ENCODE data around the gene STPG4.

The STPG4 gene

GRCh38 chr2:47119001-47119400 lies 36.1 kb downstream of the STPG4 start:
- WGBS: 17% methylated on average over 2 of the region's 2 CpGs
- Histone ChIP-seq H2AFZ (ENCODE audit: low read depth, low read length) (no peak overlapping the region), H3K4me2 (ENCODE audit: low read length, poor library complexity, severe bottlenecking) (no peak overlapping the region), H2BK15ac (ENCODE audit: low read depth, poor library complexity, severe bottlenecking) (no peak overlapping the region), H3K27me3 (ENCODE audit: control insufficient read depth in 1 of 2, insufficient read depth in 1 of 2, low read length in 2 of 2) (no peaks in the 10 kb centered on the region), H3K14ac (ENCODE audit: low read length in 2 of 2) (no peak overlapping the region), H3K27ac (ENCODE audit: low read length, poor library complexity, severe bottlenecking) (no peak overlapping the region), H2AK5ac (ENCODE audit: low read length, severe bottlenecking) (no peak overlapping the region), H3K79me1 (replicated peaks; ENCODE audit: low read length, poor library complexity, severe bottlenecking) (no peaks in the 10 kb centered on the region), H2BK12ac (ENCODE audit: low read length in 2 of 2) (no peak overlapping the region), H3K23ac (ENCODE audit: low read length in 2 of 2) (no peak overlapping the region), H3K4me3 (ENCODE audit: insufficient read depth in 1 of 2, low read depth in 1 of 2, low read length in 2 of 2) (no peak overlapping the region), H3K36me3 (ENCODE audit: control insufficient read depth in 1 of 2, insufficient read depth in 2 of 2, low read depth in 1 of 2, low read length in 2 of 2) (no peaks in the 10 kb centered on the region), H3K9me3 (ENCODE audit: control insufficient read depth, low read length) (no peaks in the 10 kb centered on the region), H2BK120ac (ENCODE audit: low read depth, low read length) (no peak overlapping the region), H3K4ac (ENCODE audit: low read depth in 1 of 2, low read length in 2 of 2) (no peak overlapping the region), H3K9ac (ENCODE audit: low read length) (peak overlapping the region; percentile 2), H3K4me1 (ENCODE audit: control insufficient read depth, insufficient read depth, low read depth, low read length) (peaks cover 4% of the 10 kb centered on the region), H4K8ac (ENCODE audit: low read length) (no peak overlapping the region), H4K91ac (ENCODE audit: low read length) (no peak overlapping the region), H2BK5ac (ENCODE audit: low read depth, low read length, poor library complexity, severe bottlenecking) (no peak overlapping the region), H3K18ac (ENCODE audit: low read depth in 1 of 2, low read length in 2 of 2) (peak overlapping the region in 1 of 2 experiments; percentile 43)
- peak; percentile 72 for DNase-seq

DNA sequence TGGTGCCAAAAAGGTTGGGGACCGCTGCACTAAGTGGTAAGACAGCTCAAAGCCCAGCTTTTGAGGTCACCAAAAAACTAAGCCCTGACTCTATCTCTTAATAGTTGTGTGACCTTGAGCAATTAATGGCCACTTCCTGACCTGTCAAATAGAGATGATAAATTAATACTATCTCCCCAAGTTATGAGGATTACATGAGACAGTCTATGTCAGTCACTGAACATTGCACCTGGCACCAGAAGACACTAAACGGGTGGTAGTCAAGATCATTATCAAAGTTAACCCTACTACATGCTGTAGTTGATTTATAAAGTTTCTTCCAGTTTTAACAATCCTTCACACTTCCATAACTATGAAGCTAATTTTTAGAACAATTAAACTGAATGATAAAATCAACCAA lies 36.5 kb downstream of the STPG4 start:
- Histone ChIP-seq H4K8ac (ENCODE audit: low read length) (no peak overlapping the region), H3K4ac (ENCODE audit: low read depth in 1 of 2, low read length in 2 of 2) (no peak overlapping the region), H3K14ac (ENCODE audit: low read length in 2 of 2) (no peak overlapping the region), H3K4me3 (ENCODE audit: insufficient read depth in 1 of 2, low read depth in 1 of 2, low read length in 2 of 2) (no peak overlapping the region), H3K27ac (ENCODE audit: low read length, poor library complexity, severe bottlenecking) (no peak overlapping the region), H3K27me3 (ENCODE audit: control insufficient read depth in 1 of 2, insufficient read depth in 1 of 2, low read length in 2 of 2) (no peaks in the 10 kb centered on the region), H3K18ac (ENCODE audit: low read depth in 1 of 2, low read length in 2 of 2) (no peak overlapping the region), H3K9ac (ENCODE audit: low read length) (peak overlapping the region; percentile 2), H4K91ac (ENCODE audit: low read length) (no peak overlapping the region), H3K23ac (ENCODE audit: low read length in 2 of 2) (no peak overlapping the region), H3K4me1 (ENCODE audit: control insufficient read depth, insufficient read depth, low read depth, low read length) (peaks cover 4% of the 10 kb centered on the region), H3K4me2 (ENCODE audit: low read length, poor library complexity, severe bottlenecking) (no peak overlapping the region), H2BK15ac (ENCODE audit: low read depth, poor library complexity, severe bottlenecking) (no peak overlapping the region), H2AFZ (ENCODE audit: low read depth, low read length) (no peak overlapping the region), H2BK12ac (ENCODE audit: low read length in 2 of 2) (no peak overlapping the region), H3K9me3 (ENCODE audit: control insufficient read depth, low read length) (no peaks in the 10 kb centered on the region), H3K36me3 (ENCODE audit: control insufficient read depth in 1 of 2, insufficient read depth in 2 of 2, low read depth in 1 of 2, low read length in 2 of 2) (no peaks in the 10 kb centered on the region), H2BK120ac (ENCODE audit: low read depth, low read length) (no peak overlapping the region), H2AK5ac (ENCODE audit: low read length, severe bottlenecking) (no peak overlapping the region), H2BK5ac (ENCODE audit: low read depth, low read length, poor library complexity, severe bottlenecking) (no peak overlapping the region), H3K79me1 (replicated peaks; ENCODE audit: low read length, poor library complexity, severe bottlenecking) (no peaks in the 10 kb centered on the region)
- 10% methylated on average over 2 of the region's 2 CpGs for WGBS
- DNase-seq: no peak

- no CpG with 5 or more reads among the region's 5 CpGs for WGBS
- Histone ChIP-seq H4K91ac (ENCODE audit: low read length) (no peak overlapping the region), H3K9ac (ENCODE audit: low read length) (no peak overlapping the region), H3K23ac (ENCODE audit: low read length in 2 of 2) (no peak overlapping the region), H3K4ac (ENCODE audit: low read depth in 1 of 2, low read length in 2 of 2) (no peak overlapping the region), H2BK120ac (ENCODE audit: low read depth, low read length) (no peak overlapping the region), H3K4me1 (ENCODE audit: control insufficient read depth, insufficient read depth, low read depth, low read length) (no peaks in the 10 kb centered on the region), H3K18ac (ENCODE audit: low read depth in 1 of 2, low read length in 2 of 2) (no peak overlapping the region), H4K8ac (ENCODE audit: low read length) (no peak overlapping the region), H2AFZ (ENCODE audit: low read depth, low read length) (no peak overlapping the region), H3K36me3 (ENCODE audit: control insufficient read depth in 1 of 2, insufficient read depth in 2 of 2, low read depth in 1 of 2, low read length in 2 of 2) (no peaks in the 10 kb centered on the region), H3K4me3 (ENCODE audit: insufficient read depth in 1 of 2, low read depth in 1 of 2, low read length in 2 of 2) (no peak overlapping the region), H3K79me1 (replicated peaks; ENCODE audit: low read length, poor library complexity, severe bottlenecking) (no peaks in the 10 kb centered on the region), H2BK12ac (ENCODE audit: low read length in 2 of 2) (no peak overlapping the region), H2BK15ac (ENCODE audit: low read depth, poor library complexity, severe bottlenecking) (no peak overlapping the region), H3K4me2 (ENCODE audit: low read length, poor library complexity, severe bottlenecking) (no peak overlapping the region), H3K14ac (ENCODE audit: low read length in 2 of 2) (no peak overlapping the region), H3K27ac (ENCODE audit: low read length, poor library complexity, severe bottlenecking) (no peak overlapping the region), H2BK5ac (ENCODE audit: low read depth, low read length, poor library complexity, severe bottlenecking) (no peak overlapping the region), H3K27me3 (ENCODE audit: control insufficient read depth in 1 of 2, insufficient read depth in 1 of 2, low read length in 2 of 2) (no peaks in the 10 kb centered on the region), H3K9me3 (ENCODE audit: control insufficient read depth, low read length) (no peaks in the 10 kb centered on the region), H2AK5ac (ENCODE audit: low read length, severe bottlenecking) (no peak overlapping the region)
- DNase-seq: no peak
Measured at GRCh38 chr2:47112665-47113435, 42.3 kb downstream of the STPG4 start.

DNA sequence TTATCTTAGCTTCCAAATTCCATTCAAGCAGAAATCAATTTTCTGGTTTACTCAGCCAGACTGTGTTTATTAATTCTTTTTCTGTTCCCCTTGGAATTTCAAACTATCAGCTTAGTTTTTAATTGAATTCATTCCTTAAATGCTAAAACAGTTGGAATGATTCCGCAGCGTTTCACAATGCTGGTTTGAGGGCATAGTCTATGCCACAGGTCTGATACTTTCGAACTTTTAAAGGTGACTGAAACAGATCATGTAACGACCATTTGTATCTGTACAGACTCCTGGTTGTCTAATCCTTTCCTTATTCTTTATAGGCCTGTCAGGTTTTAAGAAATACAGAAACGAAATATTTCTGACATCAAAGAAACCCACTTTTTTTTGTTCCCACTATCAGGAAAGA lies 45.4 kb downstream of the STPG4 start:
- WGBS: 92% methylated on average over 5 of the region's 5 CpGs
- Histone ChIP-seq H3K9ac (ENCODE audit: low read length) (no peak overlapping the region), H3K27ac (ENCODE audit: low read length, poor library complexity, severe bottlenecking) (no peak overlapping the region), H2BK12ac (ENCODE audit: low read length in 2 of 2) (no peak overlapping the region), H2BK120ac (ENCODE audit: low read depth, low read length) (no peak overlapping the region), H3K4me2 (ENCODE audit: low read length, poor library complexity, severe bottlenecking) (no peak overlapping the region), H3K4me1 (ENCODE audit: control insufficient read depth, insufficient read depth, low read depth, low read length) (no peaks in the 10 kb centered on the region), H3K4me3 (ENCODE audit: insufficient read depth in 1 of 2, low read depth in 1 of 2, low read length in 2 of 2) (no peak overlapping the region), H3K14ac (ENCODE audit: low read length in 2 of 2) (no peak overlapping the region), H3K79me1 (replicated peaks; ENCODE audit: low read length, poor library complexity, severe bottlenecking) (no peaks in the 10 kb centered on the region), H4K8ac (ENCODE audit: low read length) (no peak overlapping the region), H4K91ac (ENCODE audit: low read length) (no peak overlapping the region), H2BK5ac (ENCODE audit: low read depth, low read length, poor library complexity, severe bottlenecking) (no peak overlapping the region), H3K27me3 (ENCODE audit: control insufficient read depth in 1 of 2, insufficient read depth in 1 of 2, low read length in 2 of 2) (no peaks in the 10 kb centered on the region), H2BK15ac (ENCODE audit: low read depth, poor library complexity, severe bottlenecking) (no peak overlapping the region), H3K4ac (ENCODE audit: low read depth in 1 of 2, low read length in 2 of 2) (no peak overlapping the region), H3K23ac (ENCODE audit: low read length in 2 of 2) (no peak overlapping the region), H2AFZ (ENCODE audit: low read depth, low read length) (no peak overlapping the region), H3K9me3 (ENCODE audit: control insufficient read depth, low read length) (no peaks in the 10 kb centered on the region), H2AK5ac (ENCODE audit: low read length, severe bottlenecking) (no peak overlapping the region), H3K18ac (ENCODE audit: low read depth in 1 of 2, low read length in 2 of 2) (no peak overlapping the region), H3K36me3 (ENCODE audit: control insufficient read depth in 1 of 2, insufficient read depth in 2 of 2, low read depth in 1 of 2, low read length in 2 of 2) (no peaks in the 10 kb centered on the region)
- no peak for DNase-seq
